ENCODE results near the gene TMC1. TPM values are rescaled to one million over a fixed set of nuclear protein-coding genes. Genes with fewer than 3 reads are reported as not detected.

Gene TMC1
- total and polyA plus RNA-seq, 10 of the 15 experiments (the other 5 are each of a cell fraction or from before 2014, with no cell fraction given) = 0.06 to 0.94 (median 0.40) TPM; not detected in 1

GRCh38 chr9:72509635-72510034, 11.8 kb upstream of the TMC1 start:
- H3K4me2 ChIP-seq (ENCODE audit: control insufficient read depth, insufficient read depth) = peak overlapping the region; percentile 66
- FAIRE-seq (peak; percentile 65), DNase-seq (ENCODE audit: low read depth, low spot score) (peak; percentile 51), ATAC-seq (peak; percentile 96)
- H3K27me3 ChIP-seq (replicated peaks in 1 of 2; ENCODE audit: control insufficient read depth in 2 of 2, insufficient read depth in 2 of 2, low read length in 1 of 2) = no peaks in the 10 kb centered on the region
- no peaks in the 10 kb centered on the region; the same call in 1 of the 3 replicates for H3K9me3 ChIP-seq (replicated peaks; ENCODE audit: control insufficient read depth, insufficient read depth, low read length)
- peak overlapping the region; percentile 90 for H2AFZ ChIP-seq (ENCODE audit: control insufficient read depth, low read depth, low read length)
- ChIA-PET SMC1A (ENCODE audit: uncharacterized antibody, unreplicated experiment) (interaction anchor here (0.6 to 3.8 kb wide), 18 partner anchors 9 to 217 kb away, joined by 3 to 24 read pairs (median 6); partner anchors contain the start of gene ZFAND5), RAD21 (ENCODE audit: unreplicated experiment) (interaction anchor here (0.7 to 2.6 kb wide), 24 partner anchors 8 to 230 kb away, joined by 3 to 30 read pairs (median 4); partner anchors contain the start of gene ZFAND5), CTCF (interaction anchor here (0.9 to 2.5 kb wide), 11 partner anchors 8 to 217 kb away, joined by 3 to 13 read pairs (median 3); no protein-coding TSS in a partner anchor), POLR2A (interaction anchor here (0.6 to 1.8 kb wide), 12 partner anchors 12 to 144 kb away, joined by 3 to 11 read pairs (median 4); partner anchors contain the start of gene ZFAND5)
- peak overlapping the region; percentile 88 for H3K27ac ChIP-seq (ENCODE audit: control insufficient read depth, insufficient read depth)
- WGBS (ENCODE audit: insufficient coverage, insufficient replicate concordance, low lambda C conversion rate, missing lambda C conversion rate) = 0% methylated on average over 1 of the region's 1 CpG
- BruUV-seq (replicated peaks) = no TSS peak
- H3K36me3 ChIP-seq (ENCODE audit: control insufficient read depth in 2 of 2, insufficient read depth in 2 of 2, low read length in 1 of 2) = no peaks in the 10 kb centered on the region
- H3K79me2 ChIP-seq (ENCODE audit: control insufficient read depth, insufficient read depth, low read length) = no peaks in the 10 kb centered on the region
- in situ Hi-C loops (cut with MboI) (no loop called here), intact Hi-C loops (cut with micrococcal nuclease; ENCODE audit: unreplicated experiment) (loop anchor here (5.0 kb wide), 1 partner anchor 67 kb away; no protein-coding TSS in a partner anchor)
- H3K9ac ChIP-seq (ENCODE audit: control insufficient read depth, insufficient read depth, low read length) = peak overlapping the region; percentile 10; the same call in 1 of the 2 replicates
- H4K20me1 ChIP-seq (ENCODE audit: control insufficient read depth, insufficient read depth) = no peaks in the 10 kb centered on the region
- H3K4me1 ChIP-seq (ENCODE audit: control insufficient read depth, insufficient read depth, low read length) = peaks cover 14% of the 10 kb centered on the region
- H3K4me3 ChIP-seq = no peak overlapping the region
- TF ChIP-seq MTA3 (IDR thresholded peaks at IDR 0.05; ENCODE audit: borderline replicate concordance, low read length) (peak; percentile 60; the same call in 1 of the 2 replicates), RELA (IDR thresholded peaks at IDR 0.05; ENCODE audit: borderline replicate concordance, partially characterized antibody) (no peak), CBFB (IDR thresholded peaks at IDR 0.05; ENCODE audit: low read depth) (no peak), FOS (IDR thresholded peaks at IDR 0.05; ENCODE audit: borderline replicate concordance, extremely low read depth, insufficient read length) (no peak), SREBF2 (IDR thresholded peaks at IDR 0.05; ENCODE audit: low read length) (no peak), RCOR1 (conservative IDR thresholded peaks at IDR 0.05; ENCODE audit: low read depth, low read length) (no peak), BCL11A (IDR thresholded peaks at IDR 0.05; ENCODE audit: low read depth, low read length) (peak; percentile 59; the same call in 1 of the 2 replicates), NR2F1 (conservative IDR thresholded peaks at IDR 0.05) (no peak), ZNF687 (IDR thresholded peaks at IDR 0.05) (peak; percentile 92), ZNF207 (IDR thresholded peaks at IDR 0.05; ENCODE audit: borderline replicate concordance) (no peak), PML (IDR thresholded peaks at IDR 0.05; ENCODE audit: low read length) (peak; percentile 61; the same call in 1 of the 2 replicates), POLR2AphosphoS5 (IDR thresholded peaks at IDR 0.05; ENCODE audit: low read length) (no peak), RUNX3 (IDR thresholded peaks at IDR 0.05; ENCODE audit: low read length) (peak; percentile 78), SIN3A (IDR thresholded peaks at IDR 0.05; ENCODE audit: low read depth, low read length) (no peak), ATF2 (IDR thresholded peaks at IDR 0.05; ENCODE audit: low read length) (peak; percentile 86), TAF1 (IDR thresholded peaks at IDR 0.05; ENCODE audit: borderline replicate concordance, low read depth, low read length) (no peak), SKIL (IDR thresholded peaks at IDR 0.05; ENCODE audit: low read depth, poor library complexity, severe bottlenecking) (peak; percentile 55), RB1 (IDR thresholded peaks at IDR 0.05; ENCODE audit: borderline replicate concordance) (no peak)

Measured in GM12878 (cell line).